GM19467 (cell line): ENCODE data around the gene DIRAS2.

Experiments used
- ATAC-seq: cut with Tn5 transposase; IDR thresholded peaks from one replicate; pipeline ENCODE4 v1.9.1; 2021; ENCODE audit warnings: mild to moderate bottlenecking, moderate library complexity; ENCODE audit not compliant: unreplicated experiment

DIRAS2 gene

DNA sequence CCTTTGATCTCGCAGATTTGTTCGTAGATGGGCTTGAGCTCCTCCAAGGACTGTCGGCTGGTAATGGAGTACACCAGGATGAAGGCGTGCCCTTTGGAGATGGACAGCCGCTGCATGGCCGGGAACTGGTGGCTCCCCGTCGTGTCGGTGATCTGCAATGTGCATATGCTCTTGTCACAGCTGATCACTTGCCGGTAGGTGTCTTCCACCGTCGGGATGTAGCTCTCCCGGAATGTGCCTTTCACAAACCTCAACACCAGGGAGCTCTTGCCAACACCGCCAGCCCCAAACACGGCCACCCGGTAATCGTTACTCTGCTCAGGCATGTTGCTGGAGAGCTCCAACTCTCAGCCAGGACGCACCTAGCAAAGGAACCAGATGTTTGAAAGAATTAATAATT lies 29.1 kb downstream of the DIRAS2 start:
- ATAC-seq = no peak

DNA sequence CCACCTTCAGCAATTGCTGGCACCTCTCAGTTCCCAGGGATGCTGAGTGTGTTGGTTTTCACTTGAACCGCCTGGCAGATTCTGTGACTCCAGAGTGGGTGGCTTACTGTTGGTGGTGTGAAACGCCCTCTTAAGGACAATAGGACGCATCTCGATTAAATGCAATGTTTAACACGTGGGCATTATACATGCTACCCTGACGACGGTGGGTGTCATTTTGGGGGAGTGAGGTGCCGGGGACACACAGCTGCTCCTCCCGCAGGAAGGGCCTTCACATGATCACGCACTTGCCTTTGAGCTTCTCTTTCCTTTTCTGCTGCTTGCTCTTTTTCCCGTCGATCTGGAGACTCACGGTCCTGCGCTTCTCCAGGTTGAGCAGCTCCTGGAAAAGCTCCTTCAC lies 29.7 kb downstream of the DIRAS2 start:
- no peak for ATAC-seq

DNA sequence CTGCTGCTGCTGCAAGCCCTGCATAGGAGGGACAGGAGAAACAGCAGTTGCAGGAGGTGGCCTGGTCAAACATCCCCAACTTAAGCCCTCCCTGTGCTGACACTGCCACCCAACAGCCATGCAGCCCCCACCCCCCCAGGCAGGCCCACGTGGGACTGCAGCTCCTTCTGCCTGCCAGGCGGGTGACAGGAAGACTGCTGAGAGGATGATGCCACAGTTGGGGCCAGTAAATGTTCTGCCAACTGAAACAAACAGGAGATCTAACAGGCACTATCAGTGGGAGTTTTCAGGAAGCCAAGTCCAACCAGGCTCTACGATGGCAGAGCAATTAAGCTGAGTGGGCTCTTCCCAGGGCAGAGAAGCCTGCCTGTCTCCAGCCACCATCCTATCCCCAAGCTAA lies 31.1 kb downstream of the DIRAS2 start:
- no peak for ATAC-seq

DNA sequence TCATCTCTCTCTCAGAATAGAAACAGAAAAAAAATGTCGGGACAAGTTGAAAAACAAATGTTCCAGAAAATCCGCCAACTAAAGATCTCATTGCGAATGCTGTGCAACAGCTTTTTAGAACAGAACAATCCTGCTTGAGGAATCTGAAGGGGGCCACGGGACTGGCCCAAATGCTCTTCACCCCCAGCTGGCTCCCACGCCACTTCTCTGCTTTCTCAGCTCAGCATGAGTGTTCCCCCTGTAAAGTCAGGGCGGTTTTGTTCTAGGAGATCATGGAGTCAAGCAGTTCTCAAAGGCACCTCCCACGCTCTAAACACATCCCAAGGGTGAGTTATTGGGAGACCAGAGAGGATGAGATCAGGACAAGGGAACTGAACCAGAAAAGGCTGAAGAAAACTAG lies 31.5 kb downstream of the DIRAS2 start:
- no peak for ATAC-seq

DNA sequence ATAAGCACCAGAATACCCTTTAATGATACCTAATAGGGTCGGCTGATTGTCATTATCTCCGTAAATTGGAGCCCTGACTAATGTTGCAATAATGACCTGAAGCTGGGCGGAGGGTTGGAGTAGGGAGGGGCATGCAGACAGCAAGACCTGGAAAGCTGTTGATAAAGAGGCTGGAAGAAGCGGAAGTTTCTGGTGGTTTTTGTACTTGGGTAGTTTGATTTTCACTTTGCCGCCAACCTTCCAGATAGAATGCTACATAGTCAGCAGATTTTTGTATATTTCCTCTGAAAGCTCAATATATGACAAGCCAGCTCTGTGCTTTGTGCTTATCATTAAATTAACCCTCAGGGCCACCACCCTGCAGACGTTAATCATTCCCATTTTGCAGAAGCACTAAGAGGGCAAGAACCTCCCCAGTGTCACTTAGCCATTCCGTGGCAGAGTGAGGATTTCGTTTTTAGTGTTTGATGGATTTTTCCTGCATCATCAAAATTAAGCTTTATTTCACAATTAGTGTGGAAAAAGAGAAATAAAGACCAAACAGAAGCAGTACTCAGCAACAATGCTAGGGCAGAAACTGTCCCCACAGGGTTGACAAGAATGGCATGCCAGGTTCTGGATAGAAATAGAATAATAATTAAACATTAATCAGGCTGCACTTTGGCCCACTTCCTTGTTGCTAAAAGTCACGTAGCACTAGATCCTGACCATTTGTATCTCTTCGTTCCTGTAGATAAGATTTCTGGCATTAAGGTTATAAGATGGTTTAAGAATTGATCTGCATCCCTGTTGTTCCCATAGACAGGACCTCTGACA lies 34.7 kb downstream of the DIRAS2 start:
- ATAC-seq = no peak

DNA sequence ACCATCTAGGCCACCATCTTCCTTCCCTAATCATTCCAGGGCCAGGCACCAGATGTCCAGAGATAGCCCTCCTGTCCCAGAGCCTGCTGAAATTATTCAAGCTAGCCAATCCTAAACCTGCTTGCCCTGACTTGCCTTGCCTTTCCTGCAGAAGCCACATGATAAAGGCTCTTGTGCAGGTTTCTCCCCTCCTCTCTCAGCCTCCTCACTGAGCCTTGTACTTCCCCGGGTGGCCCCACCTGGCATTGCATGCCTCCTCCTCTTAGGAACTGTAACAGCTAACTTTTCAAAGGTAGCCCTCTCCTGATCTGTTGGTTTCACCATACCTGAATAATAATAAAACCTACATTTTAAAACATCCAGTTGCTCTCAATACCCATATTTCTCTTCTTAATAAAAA lies 42.6 kb downstream of the DIRAS2 start:
- no peak for ATAC-seq

DNA sequence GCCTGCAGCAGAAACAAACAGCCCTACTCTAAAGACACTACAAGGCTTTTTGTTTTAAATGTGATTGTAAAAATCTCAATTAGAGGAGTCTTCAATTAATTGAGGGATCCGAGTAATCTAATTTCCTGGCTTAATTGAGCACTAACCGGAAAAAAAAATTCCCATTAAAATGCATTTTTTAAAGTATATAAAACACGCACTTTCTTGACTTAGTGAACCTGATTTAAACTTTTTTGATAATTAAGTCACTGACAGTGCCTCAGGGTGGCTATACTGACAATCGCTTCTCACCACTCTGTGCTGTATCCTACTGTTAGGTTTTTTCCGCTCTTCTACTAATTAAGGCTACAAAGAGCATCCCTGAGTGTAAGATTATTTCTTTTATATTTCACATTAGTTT lies 44.4 kb downstream of the DIRAS2 start:
- ATAC-seq = no peak

DNA sequence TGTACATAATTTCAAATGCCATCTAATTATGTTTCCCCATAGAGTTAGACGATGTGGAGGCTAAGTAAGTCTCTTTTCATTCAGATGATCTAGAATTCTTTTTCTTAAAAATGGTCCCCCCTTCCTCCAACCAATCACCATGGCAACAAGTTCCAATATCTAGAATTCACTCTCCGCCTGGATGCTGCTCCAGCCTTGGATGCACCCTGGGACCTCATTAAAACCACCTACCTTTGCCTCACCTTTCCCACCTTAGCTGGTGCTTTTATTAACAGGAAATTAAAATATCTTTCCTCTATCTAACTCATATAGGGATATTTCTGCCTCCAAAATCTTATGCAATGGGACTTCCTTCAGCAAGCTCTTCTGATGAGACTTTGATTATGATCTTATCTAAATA lies 49.0 kb downstream of the DIRAS2 start:
- ATAC-seq = no peak

DNA sequence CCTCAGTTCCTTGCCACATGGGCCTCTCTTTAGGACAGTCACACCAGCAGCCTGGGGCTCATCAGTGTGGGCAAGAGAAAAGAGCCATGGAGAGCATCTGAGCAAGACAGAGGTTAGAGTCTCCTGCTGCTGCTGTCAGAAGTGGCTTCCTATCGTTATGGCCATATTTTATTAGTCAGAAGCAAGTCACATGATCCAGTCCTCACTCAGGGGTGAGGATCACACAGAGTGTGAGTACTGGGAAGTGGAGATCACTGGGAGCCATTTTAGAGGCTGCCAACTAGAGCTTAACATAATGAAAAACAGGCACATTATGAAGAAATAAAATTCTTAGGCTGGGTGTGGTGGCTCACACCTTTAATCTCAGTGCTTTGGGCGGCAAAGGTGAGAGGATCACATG lies 62.0 kb downstream of the DIRAS2 start:
- no peak for ATAC-seq

DNA sequence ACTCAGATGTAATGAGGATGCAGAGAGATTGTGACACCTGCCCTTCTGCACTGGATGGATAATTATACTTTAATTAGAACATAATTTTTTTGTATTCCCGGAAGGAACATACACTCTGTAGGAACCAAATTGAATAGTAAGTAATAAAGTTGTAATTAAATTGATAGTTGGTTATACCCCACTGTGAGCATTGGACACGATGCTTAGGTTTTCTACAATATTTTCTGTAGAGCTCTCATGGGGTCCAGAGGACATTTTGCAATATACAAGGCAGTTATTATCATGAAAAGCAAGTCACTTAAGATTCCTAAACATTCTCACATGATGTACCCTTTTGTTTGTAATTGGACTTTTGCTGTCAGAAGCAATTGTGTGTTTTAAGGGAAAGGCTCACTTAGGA lies 63.4 kb downstream of the DIRAS2 start:
- no peak for ATAC-seq

DNA sequence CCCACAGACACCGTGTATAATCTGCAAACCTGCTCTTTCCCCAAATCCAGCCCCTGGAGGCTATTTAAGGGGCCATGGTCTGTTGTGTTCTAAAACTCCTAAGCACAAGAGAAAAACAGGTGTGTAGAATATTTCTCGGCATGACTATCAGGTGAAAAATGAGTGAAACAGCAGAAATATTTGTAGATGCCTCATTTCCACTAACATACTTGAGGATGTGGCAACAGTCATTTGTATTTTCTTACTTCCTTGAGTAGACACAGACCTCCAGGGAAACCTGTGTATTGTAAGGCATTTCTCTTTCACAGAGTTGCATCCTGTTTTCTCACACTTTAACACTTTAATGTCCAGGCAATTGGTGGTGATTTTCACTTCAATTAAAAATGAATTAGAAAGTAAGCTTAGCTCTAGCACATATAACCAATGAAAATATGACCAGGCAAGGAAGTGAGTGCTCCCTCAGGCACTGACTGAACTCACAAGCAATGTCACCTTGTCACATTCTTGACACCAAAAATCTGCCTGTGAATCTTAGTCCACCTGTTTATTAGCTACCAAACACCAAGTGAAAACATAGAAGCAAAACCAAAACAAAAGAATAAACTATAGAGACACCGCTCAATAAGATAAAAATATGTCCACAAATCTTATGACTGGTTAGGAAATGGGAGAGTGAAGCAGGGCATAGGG lies 64.4 kb downstream of the DIRAS2 start:
- ATAC-seq = no peak

DNA sequence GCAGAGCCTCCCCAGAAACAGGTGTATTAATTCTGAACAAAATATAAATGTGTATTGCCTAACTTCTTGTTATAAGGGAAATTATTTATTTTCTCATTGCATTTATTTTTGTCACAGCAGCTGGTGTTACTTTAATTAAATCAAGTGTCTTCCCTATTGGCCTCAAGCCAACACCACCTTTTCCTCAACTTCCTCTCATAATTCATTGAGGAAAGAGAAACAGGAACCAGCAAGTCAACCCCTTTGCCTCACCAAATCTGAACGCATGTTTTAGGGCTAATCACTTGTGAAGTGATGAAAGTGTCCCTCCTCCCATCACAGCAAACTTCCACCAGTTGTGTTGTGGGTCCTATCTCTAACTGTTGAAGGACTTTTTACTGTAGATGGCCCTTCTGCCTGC lies 73.1 kb downstream of the DIRAS2 start:
- no peak for ATAC-seq

DNA sequence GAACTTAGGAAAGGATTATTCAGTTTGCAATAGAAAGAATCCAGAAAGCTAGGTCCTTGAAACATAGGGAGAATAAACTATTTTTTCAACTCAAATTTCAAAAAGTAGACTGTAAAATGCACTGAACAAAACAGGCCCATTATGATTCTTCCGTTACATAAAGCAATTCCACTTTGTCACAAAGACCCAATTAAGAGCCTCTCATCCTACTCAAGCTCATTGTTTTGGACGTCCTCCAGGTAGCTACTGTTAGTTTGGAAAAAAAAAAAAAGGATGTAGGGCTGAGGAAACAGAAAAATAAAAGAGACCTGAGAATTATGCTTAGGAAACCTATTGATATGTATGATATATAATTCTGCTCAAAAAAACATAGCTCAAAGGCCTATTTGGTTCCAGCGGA lies 74.0 kb downstream of the DIRAS2 start:
- no peak for ATAC-seq

DNA sequence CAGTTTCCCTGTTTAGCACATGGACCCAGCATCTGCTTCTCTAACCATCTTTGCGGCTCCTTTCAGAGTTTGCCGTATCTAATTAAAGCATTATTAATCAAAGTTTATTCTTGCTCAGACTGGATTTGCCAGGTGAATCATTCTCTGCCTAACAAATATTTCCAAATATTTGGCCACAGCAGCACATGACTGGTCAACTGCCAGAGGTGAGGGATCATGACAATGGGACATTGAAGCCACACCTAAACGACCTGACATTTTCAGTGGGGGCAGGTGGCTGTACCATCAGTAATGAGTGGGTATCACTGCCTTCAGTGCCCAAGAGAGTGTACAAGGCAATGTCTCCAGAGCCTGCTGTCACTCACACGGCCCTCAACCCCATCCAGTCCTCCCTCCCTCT lies 80.4 kb downstream of the DIRAS2 start:
- ATAC-seq = no peak
